HCT116 (cell line): ENCODE measurements around the gene GPD1L.

ENCODE experiments used
- EZH2phosphoT487 ChIP-seq: fragments of 200-600 bp; IDR thresholded peaks from 2 replicates; pipeline ENCODE4 v1.6.1; 2018; ENCODE audit warnings: antibody characterized with exemption, borderline replicate concordance
- POLR2A ChIP-seq: IDR thresholded peaks from 2 replicates; pipeline ENCODE4 v1.7.0; 2011; ENCODE audit warnings: borderline replicate concordance; ENCODE audit not compliant: insufficient read depth, insufficient read length; ENCODE audit errors: extremely low read depth
- POLR2AphosphoS5 ChIP-seq: IDR thresholded peaks from 2 replicates; pipeline ENCODE4 v1.6.1; 2011; ENCODE audit warnings: mild to moderate bottlenecking, low read depth, low read length, moderate library complexity
- TF ChIP-seq, protein P1 (sequence below), 3 experiments: fragments of 200-600 bp in 1 of 3; sonication (generic) in 1 of 3; IDR thresholded peaks in 2 of 3; conservative IDR thresholded peaks in 1 of 3; 2 replicates each; pipeline ENCODE4 v1.5.1; 2012 to 2017; ENCODE audit warnings: low read depth in 2 of 3, low read length in 2 of 3, antibody characterized with exemption in 1 of 3, borderline replicate concordance in 1 of 3, control low read depth in 1 of 3, mild to moderate bottlenecking in 1 of 3, mixed read lengths in 1 of 3, mixed run types in 1 of 3, moderate library complexity in 1 of 3; ENCODE audit not compliant: insufficient read depth in 1 of 3
- TF ChIP-seq, protein P2 (sequence below): IDR thresholded peaks from 2 replicates; pipeline ENCODE4 v1.6.1; 2012

DNA sequence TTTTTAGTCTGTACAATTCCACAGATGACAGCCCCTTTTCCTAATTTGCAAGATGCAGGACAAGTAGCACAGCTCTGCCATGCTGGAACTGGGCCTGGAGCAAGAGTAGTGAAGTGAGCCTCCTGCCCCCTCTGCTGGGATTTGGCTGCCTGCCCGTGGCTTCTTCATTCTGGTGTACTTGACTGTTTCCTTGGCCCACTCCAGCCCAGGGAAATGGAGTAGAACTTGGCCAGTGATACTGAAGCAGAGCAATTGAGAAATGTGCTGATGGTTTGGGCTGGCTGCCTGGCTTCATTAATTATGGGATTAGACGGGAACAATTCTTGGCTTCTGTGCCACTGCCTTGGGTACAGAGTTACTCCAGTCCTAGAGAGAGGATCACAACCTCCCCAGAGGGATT is 2.8 kb downstream of the GPD1L start:
- TF ChIP-seq, protein P1, sequence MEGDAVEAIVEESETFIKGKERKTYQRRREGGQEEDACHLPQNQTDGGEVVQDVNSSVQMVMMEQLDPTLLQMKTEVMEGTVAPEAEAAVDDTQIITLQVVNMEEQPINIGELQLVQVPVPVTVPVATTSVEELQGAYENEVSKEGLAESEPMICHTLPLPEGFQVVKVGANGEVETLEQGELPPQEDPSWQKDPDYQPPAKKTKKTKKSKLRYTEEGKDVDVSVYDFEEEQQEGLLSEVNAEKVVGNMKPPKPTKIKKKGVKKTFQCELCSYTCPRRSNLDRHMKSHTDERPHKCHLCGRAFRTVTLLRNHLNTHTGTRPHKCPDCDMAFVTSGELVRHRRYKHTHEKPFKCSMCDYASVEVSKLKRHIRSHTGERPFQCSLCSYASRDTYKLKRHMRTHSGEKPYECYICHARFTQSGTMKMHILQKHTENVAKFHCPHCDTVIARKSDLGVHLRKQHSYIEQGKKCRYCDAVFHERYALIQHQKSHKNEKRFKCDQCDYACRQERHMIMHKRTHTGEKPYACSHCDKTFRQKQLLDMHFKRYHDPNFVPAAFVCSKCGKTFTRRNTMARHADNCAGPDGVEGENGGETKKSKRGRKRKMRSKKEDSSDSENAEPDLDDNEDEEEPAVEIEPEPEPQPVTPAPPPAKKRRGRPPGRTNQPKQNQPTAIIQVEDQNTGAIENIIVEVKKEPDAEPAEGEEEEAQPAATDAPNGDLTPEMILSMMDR (IDR thresholded peaks at IDR 0.05 in 2 of 3, conservative IDR thresholded peaks at IDR 0.05 in 1 of 3; ENCODE audit: borderline replicate concordance in 1 of 3, insufficient read depth in 1 of 3, low read depth in 2 of 3, low read length in 2 of 3), result no peak
- TF ChIP-seq, protein P2, sequence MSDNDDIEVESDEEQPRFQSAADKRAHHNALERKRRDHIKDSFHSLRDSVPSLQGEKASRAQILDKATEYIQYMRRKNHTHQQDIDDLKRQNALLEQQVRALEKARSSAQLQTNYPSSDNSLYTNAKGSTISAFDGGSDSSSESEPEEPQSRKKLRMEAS, result no peak
- no peak for TF ChIP-seq EZH2phosphoT487
- TF ChIP-seq POLR2AphosphoS5, result no peak
- TF ChIP-seq POLR2A, result no peak
